HG03521 (cell line): ENCODE results near the gene TNFRSF8.

Source experiments
- ATAC-seq: cut with Tn5 transposase; IDR thresholded peaks from one replicate; pipeline ENCODE4 v1.9.1; 2021; ENCODE audit warnings: mild to moderate bottlenecking, moderate library complexity; ENCODE audit not compliant: unreplicated experiment

TNFRSF8 gene

DNA sequence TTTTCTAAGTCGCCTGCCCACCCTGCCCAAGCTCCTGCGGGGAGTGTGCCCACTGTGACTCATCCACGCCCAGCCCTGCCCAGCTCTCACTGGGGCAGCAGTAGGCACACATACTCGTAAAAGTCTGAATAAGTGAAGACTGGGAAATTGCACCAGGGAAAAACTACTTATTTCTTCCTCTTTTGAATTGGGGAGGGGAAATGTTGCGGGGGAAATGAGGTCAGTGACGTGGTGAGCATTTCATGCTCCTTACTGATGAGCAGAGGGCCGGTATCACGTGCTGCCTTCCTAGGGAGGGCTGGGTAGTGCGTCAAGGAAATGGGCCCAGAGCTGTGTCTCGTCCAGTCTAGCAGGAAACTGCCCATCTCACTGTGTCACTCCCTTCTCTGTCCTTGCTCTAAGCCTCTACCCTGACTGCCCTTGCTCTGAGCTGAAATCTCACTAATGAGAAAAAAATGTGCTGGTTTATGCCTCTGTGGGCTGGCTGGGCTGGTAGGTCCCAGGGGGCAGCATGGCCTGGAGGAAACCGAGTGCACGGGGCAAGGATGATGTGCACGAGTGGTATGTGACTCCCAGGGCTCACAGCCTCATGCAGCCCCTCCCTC is 90.2 kb downstream of the TNFRSF8 start:
- no peak for ATAC-seq

DNA sequence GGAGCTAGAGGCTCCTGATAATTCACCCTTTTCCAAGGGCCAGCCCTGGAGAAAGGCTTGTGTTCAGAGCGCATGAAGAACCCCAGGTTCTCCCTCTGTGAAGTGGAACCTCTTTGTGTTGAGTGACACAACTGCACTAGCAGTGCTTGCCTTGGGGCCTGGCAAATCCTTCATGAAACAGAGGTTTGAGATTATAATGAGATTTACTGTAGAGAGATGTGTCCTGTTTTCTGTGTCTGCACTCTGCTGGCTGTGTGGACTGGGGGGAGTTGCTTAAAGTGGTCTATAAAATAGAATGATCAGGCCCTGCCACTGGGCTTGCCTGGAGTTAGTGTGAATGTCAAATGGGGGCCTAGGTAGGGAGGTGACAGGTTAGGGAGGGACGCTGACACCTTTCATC is 92.2 kb downstream of the TNFRSF8 start:
- no peak for ATAC-seq

DNA sequence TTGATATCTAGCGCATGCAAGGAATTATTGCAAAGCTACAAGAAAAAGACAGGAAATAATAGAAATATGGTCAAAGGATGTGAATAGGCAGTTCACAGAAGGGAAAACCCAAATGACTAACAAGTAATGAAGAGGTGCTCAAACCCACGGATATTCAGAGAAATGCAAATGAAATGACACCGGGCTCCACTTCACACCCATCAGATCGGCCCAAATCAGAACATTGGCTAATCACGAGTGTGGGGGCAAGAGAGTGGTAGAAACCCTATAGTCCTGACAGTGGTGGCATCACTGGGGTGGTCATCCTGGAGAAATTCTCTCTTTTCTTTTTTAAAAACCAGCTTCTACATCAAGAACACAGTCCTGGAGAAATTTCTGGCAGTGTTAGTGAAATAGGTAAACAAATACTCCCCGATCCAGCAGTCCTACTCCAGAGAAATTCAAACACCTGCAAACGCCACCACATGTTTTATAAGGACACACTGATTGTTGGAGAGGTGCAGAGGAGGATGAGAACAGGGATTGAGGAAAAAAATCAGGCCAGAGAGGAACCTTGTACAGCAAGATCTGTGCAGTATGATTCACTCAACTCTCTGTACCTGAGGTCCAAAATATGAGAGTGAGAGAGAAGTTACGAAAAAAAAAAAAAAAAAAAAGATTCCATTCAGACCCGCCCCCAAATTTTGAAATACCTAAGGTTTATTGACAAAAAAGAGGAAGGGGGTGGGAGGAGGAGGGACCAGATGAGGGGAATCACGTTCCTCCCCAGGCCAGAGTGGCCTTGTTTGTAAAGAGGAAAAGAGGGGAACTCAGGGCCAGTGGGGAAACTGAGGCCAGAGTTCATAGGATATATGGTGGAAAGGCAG is 94.5 kb downstream of the TNFRSF8 start:
- no peak for ATAC-seq

DNA sequence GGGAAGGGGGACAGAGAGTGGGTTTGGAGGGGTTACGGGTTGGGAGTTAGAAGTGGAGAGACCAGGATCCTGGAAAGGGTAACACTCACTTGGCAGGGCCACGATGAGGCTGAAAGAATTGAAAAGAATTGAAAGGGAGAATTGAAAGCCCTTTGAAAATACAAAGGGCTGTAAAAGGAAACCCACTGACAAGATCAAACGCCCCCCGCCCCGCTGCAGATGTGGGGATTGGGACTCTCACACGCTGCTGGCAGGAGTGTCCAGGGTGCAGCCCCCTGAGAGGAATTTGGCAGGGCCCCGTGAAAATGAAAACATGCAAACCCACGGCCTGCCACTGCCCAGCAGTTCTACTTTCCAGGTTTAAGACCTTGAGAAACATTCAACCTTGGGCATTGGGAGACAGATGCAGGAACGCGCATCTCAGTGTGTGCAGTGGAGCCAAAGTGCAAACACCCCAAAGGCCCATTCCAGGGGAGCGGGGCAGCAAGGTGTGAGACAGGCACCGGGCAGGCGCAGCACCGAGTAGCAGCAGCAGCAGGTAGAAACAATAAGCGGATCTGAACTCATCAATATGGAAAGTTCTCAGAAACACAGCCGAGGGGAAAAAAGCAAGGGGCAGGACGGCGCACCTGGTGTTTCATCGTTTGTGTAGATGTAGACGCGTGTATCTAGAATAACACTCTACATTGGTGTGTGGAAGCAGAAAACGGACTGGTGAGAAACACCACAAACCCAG is 95.4 kb downstream of the TNFRSF8 start:
- no peak for ATAC-seq

DNA sequence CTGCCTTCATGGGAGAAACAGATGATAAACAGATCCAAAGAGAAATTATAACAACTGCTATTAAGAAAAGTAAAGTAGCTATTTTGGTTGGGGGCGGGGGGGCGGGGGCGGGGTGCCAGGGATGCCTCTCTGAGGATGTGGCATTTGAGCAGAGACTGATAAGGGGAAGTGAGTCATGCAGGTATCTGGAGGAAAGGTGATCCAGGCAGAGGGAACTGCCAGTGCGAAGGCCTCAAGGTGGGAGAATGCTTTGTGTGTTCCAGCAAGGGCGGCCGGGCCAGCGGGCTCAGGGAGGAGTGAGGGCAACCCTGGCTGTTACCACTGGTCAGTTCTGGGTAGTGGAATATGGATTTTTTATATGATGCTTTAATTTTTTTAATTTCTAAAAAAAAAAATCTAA is 96.7 kb downstream of the TNFRSF8 start:
- ATAC-seq = no peak

DNA sequence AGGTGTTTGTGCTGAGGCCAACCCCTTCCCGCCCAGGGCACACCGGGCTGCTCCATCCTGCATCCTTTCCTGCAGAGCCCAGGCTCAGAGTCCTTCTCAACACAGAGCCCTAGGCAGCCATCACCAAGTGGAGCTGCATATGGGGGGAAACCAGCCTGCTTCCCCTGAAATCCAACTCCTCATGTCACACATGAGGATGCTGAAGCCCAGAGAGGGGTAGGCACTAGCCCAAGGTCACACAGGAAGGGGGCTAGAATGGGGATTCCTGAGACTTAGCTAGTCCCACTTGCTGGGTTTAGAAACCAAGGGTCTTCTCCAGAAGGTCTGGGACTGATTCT is 98.2 kb downstream of the TNFRSF8 start:
- ATAC-seq = no peak

DNA sequence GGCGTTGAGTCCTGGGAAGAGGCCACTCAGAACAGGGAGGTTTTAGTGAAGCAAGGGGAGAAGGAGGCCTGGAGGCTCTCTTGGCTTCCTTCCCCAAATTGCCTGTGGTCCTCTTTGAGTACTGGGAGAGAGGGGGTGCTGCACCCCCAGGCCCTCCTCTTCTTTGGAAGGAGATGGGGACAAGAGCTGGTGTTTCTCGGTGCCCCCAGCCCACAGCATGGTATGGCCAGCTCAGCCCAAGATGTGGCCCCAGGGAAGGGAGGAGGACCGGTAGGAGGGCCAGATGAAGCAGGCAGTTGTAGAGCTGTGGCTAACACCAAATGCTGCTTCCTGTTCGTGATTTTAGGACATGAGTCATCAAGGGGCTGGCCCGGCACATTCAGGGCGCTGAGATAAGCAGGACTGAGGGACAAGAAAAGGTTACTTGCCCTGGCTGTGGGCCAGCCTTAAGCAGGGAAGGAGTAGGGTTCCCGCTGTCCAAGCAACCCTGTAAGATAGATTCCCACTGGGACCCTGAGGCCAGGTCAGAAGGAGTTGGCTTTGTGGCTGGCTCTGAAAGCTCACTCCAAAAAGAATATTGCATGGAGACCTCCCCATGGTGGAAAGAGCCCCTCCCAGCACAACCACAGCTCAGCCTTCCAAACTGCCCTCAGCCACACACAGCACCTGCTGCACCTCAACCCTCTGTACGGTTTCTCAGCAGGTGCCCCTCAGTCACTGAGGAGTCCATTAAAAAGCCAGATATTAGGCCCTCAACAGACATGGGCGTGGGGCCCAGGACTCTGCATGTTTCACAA is 98.8 kb downstream of the TNFRSF8 start:
- ATAC-seq = peak; percentile 69

DNA sequence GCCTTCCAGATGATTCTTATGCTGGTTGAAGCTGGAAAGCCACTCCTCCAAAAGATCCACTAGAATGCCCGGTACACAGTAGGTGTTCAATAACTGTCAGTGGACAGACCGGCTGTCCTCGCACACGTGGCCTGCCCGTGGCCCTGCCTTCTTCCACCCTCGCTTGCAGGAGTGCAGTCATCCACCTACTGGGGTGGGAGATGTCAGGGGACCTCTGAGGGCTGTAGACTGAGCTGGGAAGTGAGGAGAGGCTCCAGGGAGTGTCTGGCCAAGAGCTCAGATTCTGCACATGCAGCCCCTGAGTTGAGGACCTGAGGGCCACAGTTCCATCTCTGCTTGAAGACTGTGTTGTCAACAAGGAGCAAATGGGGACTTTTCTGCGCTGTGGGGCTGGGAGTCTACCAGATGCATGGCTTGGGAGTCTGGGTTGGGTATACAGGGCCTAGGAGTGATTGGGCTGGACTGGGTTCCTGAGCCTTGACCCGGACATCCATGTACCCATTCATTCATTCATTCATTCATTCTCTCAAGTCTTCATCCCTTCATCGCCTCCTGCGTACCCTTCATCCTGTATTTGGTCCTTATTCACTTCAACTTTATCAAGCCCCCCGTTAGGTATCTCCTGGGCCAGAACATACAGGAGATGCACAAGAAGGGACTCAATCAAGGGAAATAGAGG is 99.5 kb downstream of the TNFRSF8 start:
- no peak for ATAC-seq

DNA sequence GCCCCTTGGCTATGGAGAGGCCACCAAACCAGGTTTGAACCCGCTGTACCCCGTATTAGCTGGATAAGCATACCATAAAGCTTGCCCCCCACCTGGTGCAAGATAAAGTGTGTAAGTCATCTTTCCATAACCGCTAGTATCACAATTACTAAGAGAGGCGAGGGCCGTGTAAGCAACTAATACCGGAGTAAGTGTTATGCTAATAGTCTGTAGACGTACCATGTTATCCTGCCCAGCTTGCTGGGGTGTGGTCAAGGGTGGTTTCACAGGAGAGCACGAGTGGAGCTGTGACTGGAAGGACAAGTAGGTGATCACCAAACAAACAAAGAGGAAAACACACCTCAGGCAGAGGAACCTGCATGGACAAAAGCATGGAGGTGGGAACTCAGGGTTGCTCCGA is 100.1 kb downstream of the TNFRSF8 start:
- no peak for ATAC-seq

DNA sequence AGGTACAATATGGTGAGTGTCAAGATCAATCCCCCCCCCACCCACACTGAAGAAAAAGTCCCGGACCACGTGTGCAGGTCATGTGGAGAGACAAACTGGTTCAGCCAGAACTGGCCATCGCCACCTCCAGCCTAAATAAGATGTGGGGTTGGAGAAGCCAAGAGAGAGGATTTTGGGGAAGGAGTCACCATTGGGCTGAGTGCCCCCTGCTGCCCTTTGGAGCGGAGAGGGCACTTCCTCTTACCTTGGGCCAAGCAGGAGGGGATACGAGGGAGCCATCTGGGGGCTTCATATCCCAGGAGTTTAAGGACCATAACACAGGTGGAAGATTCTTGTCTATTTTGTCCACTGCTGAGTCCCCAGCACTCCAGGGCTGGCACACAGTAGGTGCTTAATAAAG is 101.1 kb downstream of the TNFRSF8 start:
- no peak for ATAC-seq

DNA sequence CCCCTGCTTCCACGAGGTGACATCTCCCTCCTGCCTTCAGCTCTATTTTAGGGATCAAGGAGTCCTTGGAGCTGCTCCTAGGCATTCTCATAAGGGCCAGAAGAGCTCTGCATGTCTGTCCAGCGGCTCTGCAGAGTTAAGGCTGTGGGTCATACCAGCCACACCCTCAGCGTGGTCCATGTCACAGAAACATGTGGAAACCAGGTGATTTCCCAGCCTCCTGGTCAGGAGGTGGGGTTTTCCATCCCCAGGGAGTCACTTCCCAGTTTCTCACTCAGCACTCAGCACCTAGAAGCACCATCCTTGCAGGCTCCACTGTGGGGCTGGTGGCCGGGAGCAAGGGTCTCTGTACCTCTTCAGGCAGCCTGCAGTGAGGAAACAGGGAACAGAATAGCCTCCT is 102.2 kb downstream of the TNFRSF8 start:
- ATAC-seq = no peak

DNA sequence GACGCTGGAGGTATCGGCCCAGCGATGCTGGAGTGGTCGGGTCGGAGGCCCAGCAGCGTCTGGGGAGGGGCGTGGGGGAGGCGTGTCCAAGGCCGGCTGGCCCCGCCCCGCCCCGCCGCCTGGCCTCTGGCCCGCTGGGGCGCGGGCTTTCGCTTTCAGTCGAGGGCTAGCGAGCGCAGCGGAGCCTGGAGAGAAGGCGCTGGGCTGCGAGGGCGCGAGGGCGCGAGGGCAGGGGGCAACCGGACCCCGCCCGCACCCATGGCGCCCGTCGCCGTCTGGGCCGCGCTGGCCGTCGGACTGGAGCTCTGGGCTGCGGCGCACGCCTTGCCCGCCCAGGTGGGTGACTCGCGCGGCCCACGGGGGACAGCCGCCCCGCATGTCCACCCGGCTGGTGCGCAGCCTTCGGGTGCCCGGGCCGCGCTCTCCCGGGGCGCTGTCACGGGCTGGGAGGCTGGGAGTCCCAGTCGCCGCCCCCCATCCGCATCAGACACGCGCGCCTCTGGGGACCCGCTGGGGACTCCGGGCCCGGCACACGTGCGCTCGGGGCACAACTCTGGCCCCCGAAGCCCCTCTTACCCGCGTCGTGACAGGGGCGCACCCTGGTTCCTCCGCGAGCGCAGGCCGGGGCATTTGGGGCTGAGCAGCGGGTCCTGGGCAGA is 103.9 kb downstream of the TNFRSF8 start, which contains the start of gene TNFRSF1B:
TSS of gene TNFRSF1B (plus strand) at position 158 of the 659 bp plus-strand sequence. CDS start at position 259, 101 bp downstream.
- peak; percentile 44 for ATAC-seq

DNA sequence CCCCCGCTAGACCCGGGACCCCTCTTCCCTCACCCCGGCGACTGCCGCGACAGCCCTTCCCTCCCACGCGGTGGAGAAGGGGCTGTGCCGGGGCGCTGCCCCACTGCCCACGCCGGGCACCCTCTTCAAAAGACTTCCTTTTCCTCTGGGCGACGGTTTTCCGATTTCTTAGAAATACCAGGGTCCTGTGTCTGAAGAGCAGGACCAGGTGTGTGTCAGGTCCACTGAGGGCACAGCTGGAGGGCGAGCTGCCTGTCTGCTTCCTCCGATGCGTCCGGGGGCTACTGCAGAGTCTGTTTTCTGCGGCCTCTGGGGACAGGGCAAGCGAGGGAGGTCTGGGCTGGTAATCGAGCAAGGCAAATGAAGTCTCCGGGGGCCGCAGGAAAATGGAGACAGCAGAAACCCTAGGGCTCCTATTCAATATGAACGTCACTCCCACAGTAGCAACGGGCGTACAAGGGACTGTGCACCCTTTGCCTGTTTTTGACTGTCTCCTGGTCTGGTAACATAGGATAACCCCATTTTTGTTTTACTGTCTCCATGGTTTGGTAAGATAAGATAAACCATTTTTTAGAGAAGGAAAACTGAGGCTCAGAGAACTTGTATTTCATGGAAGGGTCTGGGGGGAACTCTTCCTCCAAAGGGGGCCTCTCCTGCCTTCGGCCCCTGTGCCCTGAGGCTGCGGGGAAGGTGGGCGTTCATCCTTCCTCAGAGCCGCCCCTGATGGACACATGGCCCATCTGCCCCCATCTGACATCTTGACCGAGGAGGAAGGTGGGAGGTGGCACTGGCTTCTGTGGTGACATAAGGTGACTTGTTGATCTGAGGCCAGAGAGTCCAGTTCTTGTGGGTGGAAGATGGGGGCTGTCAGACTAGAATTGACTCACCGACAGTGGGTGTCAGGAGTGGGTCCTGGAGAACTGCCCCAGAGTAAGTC is 104.7 kb downstream of the TNFRSF8 start:
- no peak for ATAC-seq

DNA sequence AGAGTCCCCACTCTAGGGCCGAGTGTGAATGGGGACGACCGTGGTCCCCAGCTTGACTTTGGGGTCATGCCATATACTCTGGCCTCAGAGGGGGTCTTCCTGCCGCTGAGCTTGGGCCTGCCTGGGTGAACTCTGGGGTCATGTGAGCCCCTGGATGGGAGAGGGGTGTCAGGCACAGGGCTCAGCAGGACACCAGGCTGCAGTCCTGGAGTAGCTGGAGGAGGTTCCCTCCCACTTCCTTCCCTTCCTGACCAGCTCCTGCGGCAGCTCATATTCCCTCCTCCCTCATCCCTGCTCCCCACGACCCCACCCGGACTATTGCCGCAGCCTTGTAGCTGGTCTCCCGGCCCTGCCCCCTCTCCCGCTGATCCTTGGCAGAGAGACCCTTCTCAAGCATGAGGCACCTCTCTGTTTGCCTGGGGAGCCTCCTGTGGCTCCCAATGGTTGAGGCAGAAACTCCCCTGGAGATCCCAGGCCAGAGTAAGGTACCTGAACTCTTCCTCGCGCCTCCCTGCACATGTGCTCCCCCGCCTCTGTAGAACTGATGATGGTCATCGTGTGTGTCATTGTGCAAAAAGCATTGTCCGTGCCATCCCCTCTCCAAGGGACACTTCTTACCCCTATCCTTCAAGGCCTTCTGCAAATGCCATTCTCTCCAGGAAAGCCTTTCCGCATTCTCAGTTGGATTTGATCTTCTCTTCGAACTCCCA is 105.5 kb downstream of the TNFRSF8 start:
- ATAC-seq = no peak

DNA sequence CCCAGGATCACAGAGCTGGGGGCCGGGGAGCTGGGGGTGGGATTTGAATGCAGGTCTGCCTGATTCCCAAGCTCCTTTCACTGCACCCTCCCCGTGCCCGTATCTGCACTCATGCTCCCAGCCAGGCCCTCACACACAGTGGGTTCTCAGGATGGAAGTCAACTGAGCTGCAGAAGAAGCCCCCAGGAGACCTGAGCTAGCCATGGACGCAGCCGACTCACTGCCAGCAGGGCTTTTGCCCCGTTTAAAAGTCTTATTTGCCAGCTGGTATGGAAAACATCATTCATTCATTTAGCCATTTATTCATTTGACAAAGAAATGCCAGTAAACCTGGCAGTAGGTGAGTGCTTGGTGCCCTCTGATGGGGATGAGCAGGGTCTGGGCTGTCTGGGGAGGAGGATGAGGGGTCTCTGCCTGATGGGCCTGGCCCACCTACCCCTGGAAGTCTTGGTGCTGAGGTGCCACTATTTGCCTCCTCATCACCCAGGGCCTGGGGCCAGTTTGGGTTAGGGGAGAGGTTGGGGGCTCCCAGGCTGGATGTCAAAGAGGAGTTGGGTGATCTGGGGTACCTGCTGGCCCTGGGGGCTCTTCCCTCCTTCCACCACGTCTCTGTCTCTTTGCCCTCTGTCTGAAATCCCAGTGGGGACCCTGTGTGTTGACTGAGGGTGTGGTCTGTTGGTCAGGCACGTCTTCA is 106.5 kb downstream of the TNFRSF8 start:
- ATAC-seq = no peak

DNA sequence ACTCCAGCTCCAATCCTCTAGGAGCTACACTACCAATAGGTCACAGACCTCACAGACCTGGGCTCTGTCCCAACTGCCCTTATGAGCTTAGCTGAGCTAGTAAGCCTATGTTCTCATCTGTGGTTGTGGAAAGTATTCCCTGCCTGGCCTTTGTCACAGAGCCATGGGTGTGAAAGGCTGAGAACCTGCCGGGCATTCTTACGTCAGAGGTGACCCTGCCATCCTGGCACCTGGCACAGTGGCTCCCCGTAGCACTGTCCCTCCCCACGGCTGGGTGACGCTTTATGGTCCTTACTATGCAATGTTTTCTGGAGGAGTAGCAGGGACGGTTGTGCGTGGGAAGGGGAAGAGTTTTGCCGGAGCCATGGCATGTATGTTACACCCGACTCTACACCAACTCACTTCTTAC is 107.2 kb downstream of the TNFRSF8 start:
- ATAC-seq = no peak

DNA sequence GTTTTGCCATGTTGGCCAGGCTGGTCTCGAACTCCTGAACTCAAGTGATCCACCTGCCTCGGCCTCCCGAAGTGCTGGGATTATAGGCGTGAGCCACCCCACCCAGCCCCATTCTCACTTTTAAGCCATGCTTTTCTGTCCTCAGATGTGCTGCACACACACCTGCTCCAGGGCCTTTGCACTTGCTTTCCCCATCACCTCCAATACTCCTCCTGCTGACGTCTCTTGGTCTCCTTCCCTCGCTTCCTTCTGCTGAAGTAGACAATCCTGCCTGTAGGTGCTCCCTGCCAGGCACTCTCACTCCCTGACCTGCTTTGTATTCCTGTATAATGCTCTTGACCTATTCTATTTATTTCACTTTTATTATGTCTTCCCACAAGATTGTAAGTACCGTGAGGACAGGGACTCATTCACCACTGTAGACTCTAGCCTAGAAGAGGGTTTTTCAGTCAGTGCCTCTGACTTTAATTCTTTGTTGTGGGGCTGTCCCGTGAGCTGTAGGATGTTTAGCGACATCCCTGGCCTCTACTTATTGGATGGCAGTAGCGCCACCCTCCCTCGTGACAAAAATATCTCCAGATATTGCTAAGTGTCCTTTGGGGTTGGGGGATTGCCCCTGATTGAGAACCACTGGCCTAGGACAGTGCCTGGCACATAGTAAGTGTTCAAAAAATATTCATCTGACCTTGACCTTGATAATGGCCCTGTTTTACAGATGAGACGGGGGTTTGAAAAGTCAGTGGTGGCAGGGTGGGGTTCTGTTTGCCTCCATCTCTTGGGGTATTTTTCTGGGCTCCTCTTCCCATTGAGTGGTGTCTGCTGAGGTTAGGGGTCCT is 108.3 kb downstream of the TNFRSF8 start:
- no peak for ATAC-seq
